ENCODE results near the gene ANP32B. TPM values are rescaled to one million over a fixed set of nuclear protein-coding genes. Genes with fewer than 3 reads are reported as not detected.
"Not testable (repeated sequence)": the region's sequence is repeated elsewhere in the genome, so short reads cannot be mapped to it uniquely, and the experiment has no call there.

ANP32B gene
- total RNA-seq, 2 experiments from 2014 or later: 317 to 335 TPM

DNA sequence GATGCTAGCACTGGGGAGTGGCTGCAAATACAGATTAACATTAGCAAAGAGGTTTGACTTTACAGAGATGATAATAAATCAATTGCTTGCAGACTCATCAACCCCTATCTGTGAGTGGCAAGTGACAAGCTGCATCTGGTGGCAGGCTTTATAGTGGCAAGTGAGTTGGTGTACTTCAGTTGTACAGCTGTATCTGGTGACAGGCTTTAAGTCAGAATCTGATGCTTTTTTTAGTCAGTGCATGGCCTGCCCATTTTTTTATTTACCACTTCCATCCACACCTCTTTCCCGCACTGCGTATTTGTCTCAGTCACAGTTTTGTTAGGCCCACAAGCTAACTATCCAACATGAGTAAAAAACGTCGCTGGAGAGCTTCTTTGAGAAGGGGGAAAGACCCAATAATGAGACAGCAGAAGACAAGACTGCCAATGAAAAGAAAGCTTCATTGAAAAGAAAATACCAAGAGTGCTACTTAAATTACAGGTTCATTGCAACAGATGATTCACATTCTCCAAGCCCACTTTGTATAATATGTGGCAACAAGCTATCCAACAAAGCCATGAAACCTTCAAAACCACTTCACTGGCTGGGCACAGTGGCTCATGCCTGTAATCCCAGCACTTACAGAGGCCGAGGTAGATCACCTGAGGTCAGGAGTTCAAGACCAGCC is 23.1 kb downstream of the ANP32B start:
- peaks cover 44% of the 10 kb centered on the region for H3K4me1 Mint-ChIP-seq
- POLR2A ChIA-PET: interaction anchor here (1.0 to 14.1 kb wide), 5 partner anchors 8 to 249 kb away, joined by 3 to 168 read pairs (median 9); partner anchors contain the start of genes ANP32B, TBC1D2 and TRMO
- H3K9me3 Mint-ChIP-seq: no peaks in the 10 kb centered on the region
- peaks cover 86% of the 10 kb centered on the region for H3K36me3 Mint-ChIP-seq (ENCODE audit: low read depth)
- no peak for DNase-seq
- CTCF ChIA-PET: interaction anchor here (0.8 to 1.6 kb wide), 5 partner anchors 8 to 84 kb away, joined by 3 to 10 read pairs (median 4); partner anchors contain the start of gene TRMO
- no peak overlapping the region for H3K27ac Mint-ChIP-seq
- H3K27me3 Mint-ChIP-seq: no peaks in the 10 kb centered on the region
- no peak overlapping the region for H3K4me3 Mint-ChIP-seq

DNA sequence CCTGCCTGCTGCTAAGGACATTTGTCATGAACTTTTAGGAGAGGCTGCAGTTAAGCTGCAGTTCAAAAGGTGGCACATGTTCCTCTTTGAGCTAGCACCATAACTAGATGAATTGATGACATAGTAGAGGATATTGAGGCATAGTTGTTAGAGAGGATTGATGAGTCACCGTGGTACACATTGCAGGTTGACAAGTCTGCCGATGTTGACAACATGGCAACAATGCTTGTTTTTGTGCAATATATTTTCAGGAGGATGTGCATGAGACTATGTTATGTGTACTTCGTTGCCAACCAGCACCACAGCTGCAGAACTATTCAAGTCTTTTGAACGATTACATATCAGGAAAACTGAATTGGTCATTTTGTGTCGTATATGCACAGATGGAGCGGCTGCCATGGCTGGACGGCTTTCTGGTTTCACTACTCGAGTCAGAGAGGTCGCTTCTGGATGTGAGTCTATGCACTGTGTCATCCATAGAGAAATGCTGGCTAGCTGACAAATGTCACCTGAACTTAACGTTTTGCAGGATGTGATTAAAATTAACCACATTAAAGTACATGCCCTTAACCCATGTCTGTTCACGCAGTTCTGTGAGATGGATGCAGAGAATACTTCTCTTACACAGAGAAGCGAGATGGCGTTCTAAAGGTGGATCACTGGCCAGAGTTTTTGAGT is 24.2 kb downstream of the ANP32B start:
- H3K4me3 Mint-ChIP-seq: no peak overlapping the region
- H3K4me1 Mint-ChIP-seq: peaks cover 41% of the 10 kb centered on the region
- H3K9me3 Mint-ChIP-seq: no peaks in the 10 kb centered on the region
- no peak for DNase-seq
- H3K27ac Mint-ChIP-seq: peak overlapping the region; percentile 22
- no peaks in the 10 kb centered on the region for H3K27me3 Mint-ChIP-seq
- POLR2A ChIA-PET: interaction anchor here (1.8 to 14.1 kb wide), 4 partner anchors 9 to 85 kb away, joined by 4 to 168 read pairs (median 14); partner anchors contain the start of genes ANP32B and TRMO
- CTCF ChIA-PET: interaction anchor here (0.9 to 1.6 kb wide), 5 partner anchors 10 to 84 kb away, joined by 3 to 10 read pairs (median 4); no protein-coding TSS in a partner anchor
- peaks cover 86% of the 10 kb centered on the region for H3K36me3 Mint-ChIP-seq (ENCODE audit: low read depth)

DNA sequence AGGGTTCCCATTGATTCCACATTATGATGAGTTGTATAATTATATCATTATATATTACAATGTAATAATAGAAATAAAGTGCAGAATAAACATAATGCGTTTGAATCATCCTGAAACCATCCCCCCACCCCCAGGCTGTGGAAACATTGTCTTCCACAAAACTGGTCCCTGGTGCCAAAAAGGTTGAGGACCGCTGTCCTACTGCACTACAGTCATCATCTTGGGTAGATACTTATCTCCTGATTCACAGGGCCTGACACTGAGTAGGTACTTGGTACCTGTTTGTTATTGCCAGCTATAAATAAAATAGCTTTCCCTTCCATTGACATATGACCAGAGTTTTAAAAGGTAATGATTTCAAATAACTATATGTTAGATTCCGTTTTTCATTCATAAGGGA is 25.6 kb downstream of the ANP32B start:
- Mint-ChIP-seq H3K27me3 (no peaks in the 10 kb centered on the region), H3K9me3 (no peaks in the 10 kb centered on the region), H3K27ac (no peak overlapping the region), H3K4me3 (no peak overlapping the region), H3K36me3 (ENCODE audit: low read depth) (peaks cover 90% of the 10 kb centered on the region), H3K4me1 (peaks cover 38% of the 10 kb centered on the region)
- ChIA-PET POLR2A (interaction anchor here (3.2 to 14.1 kb wide), 2 partner anchors 11 to 21 kb away, joined by 18 to 168 read pairs; partner anchors contain the start of gene ANP32B), CTCF (interaction anchor here (1.0 kb wide), 1 partner anchor 87 kb away, joined by 3 read pairs; the partner anchor contains the start of gene TRMO)
- no peak for DNase-seq

DNA sequence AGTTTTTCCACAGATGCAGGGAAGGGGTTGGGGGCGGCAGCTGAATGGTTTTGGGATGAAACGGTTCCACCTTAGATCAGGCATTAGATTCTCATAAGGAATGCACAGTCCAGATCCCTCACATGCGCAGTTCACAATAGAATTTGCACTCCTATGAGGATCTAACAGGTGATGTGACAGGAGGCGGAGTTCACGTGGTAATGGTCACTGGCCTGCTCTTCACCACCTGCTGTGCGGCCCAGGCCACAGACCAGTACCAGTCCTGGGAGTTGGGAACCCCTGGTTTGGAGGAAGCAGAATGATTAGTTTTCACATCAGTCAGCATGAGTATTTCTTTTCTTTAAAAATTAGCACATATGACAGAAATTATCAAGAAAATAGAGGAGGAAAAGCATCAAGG is 26.3 kb downstream of the ANP32B start:
- Mint-ChIP-seq H3K27ac (no peak overlapping the region), H3K9me3 (no peaks in the 10 kb centered on the region), H3K4me1 (peaks cover 36% of the 10 kb centered on the region), H3K27me3 (no peaks in the 10 kb centered on the region), H3K4me3 (no peak overlapping the region), H3K36me3 (ENCODE audit: low read depth) (peaks cover 87% of the 10 kb centered on the region)
- ChIA-PET CTCF (interaction anchor here (1.0 kb wide), 1 partner anchor 87 kb away, joined by 3 read pairs; the partner anchor contains the start of gene TRMO), POLR2A (no interaction called here)
- no peak for DNase-seq

DNA sequence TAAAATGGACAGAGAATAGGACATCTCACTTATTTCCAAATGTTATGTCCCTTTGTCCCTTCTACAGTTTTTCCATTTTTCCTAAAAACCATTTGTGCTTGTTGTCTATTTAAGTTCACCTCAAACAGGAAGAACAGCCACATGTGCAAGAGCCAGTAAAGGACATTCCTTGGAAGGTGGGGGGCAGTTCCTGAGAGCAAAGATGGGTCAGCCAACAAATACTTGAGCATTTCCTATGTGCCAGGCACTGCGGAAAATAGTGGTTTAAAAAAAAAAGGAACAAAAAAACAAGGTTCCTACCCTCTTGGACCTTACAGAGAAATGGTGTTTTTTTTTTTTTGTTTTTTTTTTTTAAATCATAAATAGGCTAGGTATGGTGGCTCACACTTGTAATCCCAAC is 26.8 kb downstream of the ANP32B start:
- DNase-seq: no peak
- no peak overlapping the region for H3K4me3 Mint-ChIP-seq
- no peaks in the 10 kb centered on the region for H3K27me3 Mint-ChIP-seq
- POLR2A ChIA-PET: no interaction called here
- H3K9me3 Mint-ChIP-seq: no peaks in the 10 kb centered on the region
- peaks cover 87% of the 10 kb centered on the region for H3K36me3 Mint-ChIP-seq (ENCODE audit: low read depth)
- peaks cover 33% of the 10 kb centered on the region for H3K4me1 Mint-ChIP-seq
- no peak overlapping the region for H3K27ac Mint-ChIP-seq
- CTCF ChIA-PET: no interaction called here

DNA sequence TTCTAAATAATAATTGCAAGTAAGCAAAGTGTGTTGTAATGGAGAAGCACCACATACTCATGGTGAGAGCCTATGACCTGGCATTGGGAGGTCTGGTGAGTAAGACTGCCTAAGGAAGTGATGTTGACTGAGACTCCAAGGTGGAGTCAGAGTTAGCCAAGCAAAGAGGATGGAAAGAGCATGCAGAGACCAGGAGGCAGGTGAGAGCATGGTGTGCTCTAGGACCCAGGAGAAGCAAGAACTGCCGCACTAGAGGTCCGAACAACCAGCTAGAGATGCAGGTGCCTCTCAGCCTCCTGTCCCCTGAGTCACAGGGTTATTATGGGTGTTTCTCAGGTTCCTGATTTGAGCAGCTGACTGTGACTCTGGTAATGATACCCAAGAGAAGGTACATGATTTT is 27.3 kb downstream of the ANP32B start:
- Mint-ChIP-seq H3K4me3 (no peak overlapping the region), H3K27ac (no peak overlapping the region), H3K4me1 (peaks cover 33% of the 10 kb centered on the region), H3K36me3 (ENCODE audit: low read depth) (peaks cover 87% of the 10 kb centered on the region), H3K27me3 (no peaks in the 10 kb centered on the region), H3K9me3 (no peaks in the 10 kb centered on the region)
- no peak for DNase-seq
- ChIA-PET CTCF (interaction anchor here (0.8 to 1.1 kb wide), 2 partner anchors 55 to 87 kb away, joined by 4 to 8 read pairs; partner anchors contain the start of gene TRMO), POLR2A (no interaction called here)

DNA sequence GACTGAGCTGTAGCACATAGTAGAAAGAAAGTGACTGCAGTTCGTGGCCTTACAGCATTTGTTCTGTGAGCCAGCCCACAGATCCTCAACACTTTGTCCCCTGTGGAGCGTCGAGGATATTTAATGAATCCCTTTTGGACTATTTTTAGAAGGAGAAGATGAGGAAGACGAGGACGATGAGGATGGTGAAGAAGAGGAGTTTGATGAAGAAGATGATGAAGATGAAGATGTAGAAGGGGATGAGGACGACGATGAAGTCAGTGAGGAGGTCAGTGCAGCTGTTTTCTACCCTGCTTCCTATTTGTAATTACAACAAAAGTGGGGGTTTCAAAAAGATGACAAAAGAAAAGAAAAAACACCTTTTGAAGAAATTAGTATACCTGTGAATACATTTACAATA is 28.0 kb downstream of the ANP32B start:
- CTCF ChIA-PET: interaction anchor here (0.8 to 1.1 kb wide), 2 partner anchors 56 to 88 kb away, joined by 4 to 8 read pairs; partner anchors contain the start of gene TRMO
- peaks cover 28% of the 10 kb centered on the region for H3K4me1 Mint-ChIP-seq
- no peak overlapping the region for H3K4me3 Mint-ChIP-seq
- no peak overlapping the region for H3K27ac Mint-ChIP-seq
- DNase-seq: no peak
- POLR2A ChIA-PET: no interaction called here
- no peaks in the 10 kb centered on the region for H3K9me3 Mint-ChIP-seq
- H3K27me3 Mint-ChIP-seq: no peaks in the 10 kb centered on the region
- H3K36me3 Mint-ChIP-seq (ENCODE audit: low read depth): peaks cover 86% of the 10 kb centered on the region

DNA sequence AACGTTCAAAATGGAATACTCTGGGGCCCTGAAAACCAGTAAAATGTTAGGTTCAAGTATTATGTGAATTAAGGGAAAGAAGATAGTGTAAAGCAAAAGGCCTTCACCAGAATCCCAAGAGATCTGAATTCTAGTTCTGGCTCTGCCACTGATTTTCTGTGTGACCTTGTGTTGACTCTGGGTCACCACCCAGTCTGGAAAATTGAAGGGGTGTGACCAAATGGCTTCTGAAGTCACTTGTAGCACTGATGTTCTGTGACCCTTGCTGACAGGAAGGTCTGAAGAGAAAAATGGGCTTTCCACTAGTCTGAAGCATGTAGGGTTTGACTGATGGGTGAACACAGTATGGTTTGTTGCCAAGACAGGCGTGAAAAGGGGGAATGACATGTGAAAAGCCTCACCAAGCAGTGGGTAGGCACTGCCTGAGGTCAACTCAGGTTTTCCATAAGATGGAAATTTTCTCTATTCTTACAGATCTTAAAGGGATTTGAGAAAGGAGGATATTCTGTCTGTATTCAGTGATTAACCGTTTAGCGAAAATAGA is 33.1 kb downstream of the ANP32B start:
- no peaks in the 10 kb centered on the region for H3K27me3 Mint-ChIP-seq
- H3K36me3 Mint-ChIP-seq (ENCODE audit: low read depth): peaks cover 71% of the 10 kb centered on the region
- no peak overlapping the region for H3K27ac Mint-ChIP-seq
- H3K4me3 Mint-ChIP-seq: no peak overlapping the region
- ChIA-PET CTCF (interaction anchor here (1.0 kb wide), 1 partner anchor 17 kb away, joined by 3 read pairs; no protein-coding TSS in a partner anchor), POLR2A (no interaction called here)
- DNase-seq: no peak
- H3K4me1 Mint-ChIP-seq: no peaks in the 10 kb centered on the region
- no peaks in the 10 kb centered on the region for H3K9me3 Mint-ChIP-seq

DNA sequence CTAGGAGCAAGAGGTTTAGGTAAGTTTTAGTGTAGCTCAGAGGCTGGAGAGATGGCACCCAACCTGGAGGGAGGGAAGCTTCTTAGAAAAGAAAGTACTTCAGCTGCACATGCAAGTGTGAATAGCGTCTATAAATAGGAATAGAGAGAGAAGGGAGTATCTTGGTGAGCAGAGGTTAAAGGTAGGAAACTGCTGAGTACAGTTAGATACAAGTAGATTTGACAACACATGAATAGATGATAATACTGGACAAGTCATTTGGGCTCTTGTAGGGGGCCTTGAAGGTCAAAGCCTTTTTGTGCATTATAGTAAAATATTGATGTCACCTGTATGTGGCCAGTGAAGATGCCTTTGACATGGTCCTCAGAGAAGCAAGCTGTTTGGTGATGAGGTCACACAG is 34.2 kb downstream of the ANP32B start:
- H3K4me1 Mint-ChIP-seq: no peaks in the 10 kb centered on the region
- no peak for DNase-seq
- H3K9me3 Mint-ChIP-seq: no peaks in the 10 kb centered on the region
- no peak overlapping the region for H3K27ac Mint-ChIP-seq
- H3K4me3 Mint-ChIP-seq: no peak overlapping the region
- ChIA-PET CTCF (interaction anchor here (0.5 to 1.3 kb wide), 3 partner anchors 16 to 91 kb away, joined by 3 to 4 read pairs (median 3); no protein-coding TSS in a partner anchor), POLR2A (interaction anchor here (1.2 kb wide), 1 partner anchor 30 kb away, joined by 3 read pairs; no protein-coding TSS in a partner anchor)
- peaks cover 64% of the 10 kb centered on the region for H3K36me3 Mint-ChIP-seq (ENCODE audit: low read depth)
- H3K27me3 Mint-ChIP-seq: no peaks in the 10 kb centered on the region

DNA sequence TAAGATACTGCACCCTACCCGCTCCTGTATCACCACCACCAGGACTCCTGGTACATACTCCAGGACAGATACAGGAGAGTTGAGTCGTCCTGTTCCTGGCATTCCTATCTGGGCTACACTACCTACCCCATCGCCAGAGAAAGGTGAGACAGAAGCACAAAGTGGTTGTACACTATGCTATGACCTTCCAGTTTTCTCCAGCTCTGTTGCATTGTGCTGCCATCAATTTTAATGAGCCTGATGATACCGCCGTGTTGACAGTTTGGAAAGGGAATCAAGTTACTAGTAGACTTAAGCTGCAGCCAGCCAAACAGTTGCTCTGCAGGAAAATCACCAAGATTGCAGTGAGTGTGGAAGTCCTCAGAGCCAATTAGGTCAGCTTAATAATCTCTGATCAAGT is 35.2 kb downstream of the ANP32B start:
- no peak overlapping the region for H3K27ac Mint-ChIP-seq

DNA sequence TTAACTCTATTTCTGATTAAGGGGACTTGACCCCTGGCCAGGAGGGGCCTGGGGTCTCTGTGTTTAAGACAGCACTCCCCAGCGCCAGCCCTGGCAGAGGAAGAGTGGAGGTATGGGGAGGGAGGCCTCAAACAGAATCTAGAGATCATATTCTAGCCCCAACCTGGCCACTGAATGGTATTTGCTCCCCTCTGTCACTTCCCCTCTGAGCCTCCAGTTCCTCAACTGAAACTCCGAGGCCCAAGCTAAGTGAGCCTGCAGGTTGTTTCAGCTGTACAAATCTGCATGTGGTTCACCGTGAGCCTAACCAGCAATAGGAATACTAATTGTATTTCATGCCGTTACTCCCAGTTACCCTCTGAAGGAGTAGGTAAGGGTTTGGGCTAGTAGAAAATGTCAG is 36.0 kb downstream of the ANP32B start:
- DNase-seq: no peak
- Mint-ChIP-seq H3K4me3 (no peak overlapping the region), H3K4me1 (no peaks in the 10 kb centered on the region), H3K27me3 (no peaks in the 10 kb centered on the region), H3K9me3 (no peaks in the 10 kb centered on the region), H3K36me3 (ENCODE audit: low read depth) (peaks cover 50% of the 10 kb centered on the region), H3K27ac (no peak overlapping the region)
- ChIA-PET POLR2A (interaction anchor here (1.4 kb wide), 1 partner anchor 26 kb away, joined by 3 read pairs; no protein-coding TSS in a partner anchor), CTCF (interaction anchor here (0.6 kb wide), 1 partner anchor 104 kb away, joined by 5 read pairs; no protein-coding TSS in a partner anchor)

More for the DNA sequence above, 35.2 kb downstream of the ANP32B start:
- DNase-seq: no peak
- ChIA-PET POLR2A (interaction anchor here (1.4 kb wide), 1 partner anchor 27 kb away, joined by 3 read pairs; no protein-coding TSS in a partner anchor), CTCF (interaction anchor here (1.3 kb wide), 1 partner anchor 16 kb away, joined by 3 read pairs; no protein-coding TSS in a partner anchor)
- no peaks in the 10 kb centered on the region for H3K4me1 Mint-ChIP-seq
- no peaks in the 10 kb centered on the region for H3K27me3 Mint-ChIP-seq
- H3K4me3 Mint-ChIP-seq: no peak overlapping the region
- peaks cover 57% of the 10 kb centered on the region for H3K36me3 Mint-ChIP-seq (ENCODE audit: low read depth)
- H3K9me3 Mint-ChIP-seq: no peaks in the 10 kb centered on the region

DNA sequence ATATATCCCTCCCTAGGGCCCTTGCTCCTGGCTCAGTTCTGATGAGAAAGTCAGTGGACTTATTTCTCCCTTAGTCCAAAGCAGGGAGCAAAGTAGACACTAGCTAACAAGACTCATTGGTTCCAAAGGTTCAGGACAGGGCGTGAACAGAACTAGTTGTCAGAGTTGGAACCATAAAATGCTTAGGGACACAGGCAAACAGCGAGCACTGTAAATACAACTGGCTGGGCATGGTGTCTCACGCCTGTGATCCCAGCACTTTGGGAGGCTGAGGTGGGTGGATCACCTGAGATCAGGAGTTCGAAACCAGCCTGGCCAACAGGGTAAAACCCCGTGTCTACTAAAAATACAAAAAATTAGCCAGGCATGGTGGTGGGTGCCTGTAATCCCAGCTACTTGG is 36.7 kb downstream of the ANP32B start:
- H3K27ac Mint-ChIP-seq, H3K4me3 Mint-ChIP-seq, DNase-seq, H3K9me3 Mint-ChIP-seq, H3K4me1 Mint-ChIP-seq, H3K27me3 Mint-ChIP-seq: not testable (repeated sequence)
- H3K36me3 Mint-ChIP-seq (ENCODE audit: low read depth): peaks cover 45% of the 10 kb centered on the region
- ChIA-PET CTCF (interaction anchor here (0.6 kb wide), 1 partner anchor 104 kb away, joined by 5 read pairs; no protein-coding TSS in a partner anchor), POLR2A (interaction anchor here (1.3 to 1.8 kb wide), 2 partner anchors 13 to 63 kb away, joined by 4 to 6 read pairs; no protein-coding TSS in a partner anchor)

All from activated CD4-positive, alpha-beta memory T cell treated with anti-CD3 and anti-CD28 coated beads, Interleukin-2, amount 10 ng/mL, durations not matched to agents 7 days and 5 days (primary cell).